Measurements from ENCODE around the gene CYP3A4. TPM values are rescaled to one million over a fixed set of nuclear protein-coding genes. Genes with fewer than 3 reads are reported as not detected.

Gene CYP3A4
- total and polyA plus RNA-seq, 9 of the 15 experiments (the other 6 are each of a cell fraction or from before 2014, with no cell fraction given), result 0.07 to 0.08 TPM; not detected in 7

GRCh38 chr7:99789441-99790070 lies 5.6 kb upstream of the CYP3A4 start:
- DNase-seq (ENCODE audit: extremely low read depth in 1 of 4, low spot score in 3 of 4) (no peak), ATAC-seq (no peak), FAIRE-seq (no peak)
- Histone ChIP-seq H3K4me2 (ENCODE audit: insufficient read depth, low read length) (no peak overlapping the region), H2AFZ (ENCODE audit: low read depth, low read length) (no peak overlapping the region), H4K20me1 (replicated peaks; ENCODE audit: control insufficient read depth, insufficient read depth, low read length) (no peaks in the 10 kb centered on the region), H3K27ac (ENCODE audit: extremely low read depth, low read depth, low read length) (no peak overlapping the region), H3K27me3 (ENCODE audit: control insufficient read depth in 2 of 2, insufficient read depth in 2 of 2, low read length in 2 of 2) (0 out of 5 replicates have a peak, but pooled peaks cover 0 to 6% of the 10 kb centered on the region in 2 experiments), H3K4me1 (replicated peaks in 1 of 2; ENCODE audit: control insufficient read depth in 2 of 2, insufficient read depth in 2 of 2, low read length in 2 of 2) (peaks cover 0 to 3% of the 10 kb centered on the region in 2 experiments; a peak in 2 of 5 replicates), H3K4me3 (no peak overlapping the region), H3K9me1 (ENCODE audit: control insufficient read depth, insufficient read depth, low read length) (no peaks in the 10 kb centered on the region), H3K36me3 (ENCODE audit: control insufficient read depth, insufficient read depth, low read length) (no peaks in the 10 kb centered on the region), H3K9me3 (replicated peaks; ENCODE audit: control insufficient read depth, insufficient read depth, low read depth, low read length) (no peaks in the 10 kb centered on the region), H3K9ac (ENCODE audit: insufficient read depth in 1 of 2, low read depth in 2 of 2, low read length in 2 of 2) (no peak overlapping the region), H3K79me2 (ENCODE audit: control insufficient read depth, insufficient read depth, low read length) (no peaks in the 10 kb centered on the region)
- ChIA-PET CTCF (ENCODE audit: low intra/inter-chr PET ratio) (no interaction called here), POLR2A (interaction anchor here (0.8 to 2.5 kb wide), 2 partner anchors 11 to 12 kb away, joined by 3 to 7 read pairs; no protein-coding TSS in a partner anchor)
- BruUV-seq (replicated peaks), result no TSS peak
- intact Hi-C loops (cut with micrococcal nuclease), result loop anchor here (5.0 kb wide), 1 partner anchor 43 kb away; no protein-coding TSS in a partner anchor
- in situ Hi-C loops (cut with MboI), result loop anchor here (5.0 kb wide), 1 partner anchor 48 kb away; no protein-coding TSS in a partner anchor
- WGBS (ENCODE audit: insufficient coverage, low coverage, missing lambda C conversion rate), result 36% methylated on average over 4 of the region's 4 CpGs
- TF ChIP-seq TRIM24 (IDR thresholded peaks at IDR 0.05), result 0 out of 4 replicates have a peak, but pooled peaks of 1 of the 2 experiments have one; percentile 22
- TF ChIP-seq E2F1 (CRISPR knock-in tag; IDR thresholded peaks at IDR 0.05), result no peak
- no peak for TF ChIP-seq TFAM (CRISPR knock-in tag; conservative IDR thresholded peaks at IDR 0.05)
- no peak for TF ChIP-seq KLF6 (CRISPR knock-in tag; IDR thresholded peaks at IDR 0.05; ENCODE audit: borderline replicate concordance)

Measured in K562 (cell line).